GM19240 (cell line): ENCODE results near the gene RAB35.

Experiments
- DNase-seq: peaks from one replicate; pipeline ENCODE4 v3.0.0; 2011; ENCODE audit warnings: low spot score; ENCODE audit not compliant: insufficient read length

The RAB35 gene

DNA sequence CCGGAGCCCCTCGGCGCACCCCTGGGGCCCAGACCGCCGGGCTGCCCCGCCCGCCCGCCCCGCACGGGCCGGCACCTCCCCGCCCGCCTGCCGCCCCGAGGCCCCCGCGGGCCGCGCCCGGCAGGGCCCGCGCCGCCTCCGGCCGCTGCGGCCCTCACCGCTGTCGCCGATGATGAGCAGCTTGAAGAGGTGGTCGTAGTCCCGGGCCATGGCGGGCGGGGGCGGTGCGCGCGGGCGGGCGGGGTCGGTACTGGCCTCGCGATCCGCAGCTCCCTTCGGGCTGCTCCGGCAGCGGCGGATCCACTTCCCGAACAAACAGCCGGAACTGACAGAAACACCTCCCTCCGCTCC, at the start of gene RAB35:
Gene RAB35, minus strand, starts transcription at position 313 of the 351 bp plus-strand sequence. Its CDS starts 103 bp downstream, at position 210.
- no peak for DNase-seq

GRCh38 chr12:120164293-120164692, 47.7 kb upstream of the RAB35 start:
- DNase-seq = no peak

DNA sequence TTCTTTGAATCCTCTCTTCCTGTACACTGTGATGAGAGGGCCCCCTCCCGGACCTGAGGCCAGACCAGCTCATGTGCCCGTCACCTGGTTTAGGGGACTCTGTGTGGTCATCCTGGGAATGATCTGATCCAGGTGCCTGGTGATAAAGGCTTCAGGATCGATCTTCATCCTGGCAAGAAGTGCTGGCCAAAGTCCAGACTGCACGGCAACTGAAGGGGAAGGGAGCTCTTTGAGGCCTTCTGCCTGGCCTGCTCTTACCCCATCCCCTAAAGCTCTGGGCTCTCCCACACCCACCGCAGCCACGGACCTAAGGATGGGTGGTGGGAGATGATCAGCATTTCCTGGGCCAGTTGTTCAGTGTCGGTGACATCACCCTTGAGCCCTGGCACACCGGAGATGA, 46.2 kb upstream of the RAB35 start:
- no peak for DNase-seq

DNA sequence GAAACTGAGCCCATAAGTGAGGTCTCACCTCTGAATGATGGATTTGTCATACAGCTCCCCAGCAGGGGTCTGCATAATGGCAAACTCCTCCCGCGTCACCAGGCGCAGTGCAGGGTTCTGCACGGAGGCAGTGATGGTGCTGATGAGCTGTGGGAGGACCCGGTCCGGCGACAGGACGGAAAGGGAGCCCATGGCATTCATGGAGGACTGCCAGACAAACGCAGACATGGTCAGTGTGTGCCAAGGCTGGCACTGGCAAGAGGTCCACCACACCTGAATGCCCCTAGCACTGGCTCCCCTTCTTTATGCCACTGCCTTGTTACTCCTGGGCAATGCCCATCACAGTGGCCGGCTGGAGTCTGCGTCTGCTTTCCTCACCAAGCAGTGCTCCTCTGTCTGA, 45.3 kb upstream of the RAB35 start:
- no peak for DNase-seq

DNA sequence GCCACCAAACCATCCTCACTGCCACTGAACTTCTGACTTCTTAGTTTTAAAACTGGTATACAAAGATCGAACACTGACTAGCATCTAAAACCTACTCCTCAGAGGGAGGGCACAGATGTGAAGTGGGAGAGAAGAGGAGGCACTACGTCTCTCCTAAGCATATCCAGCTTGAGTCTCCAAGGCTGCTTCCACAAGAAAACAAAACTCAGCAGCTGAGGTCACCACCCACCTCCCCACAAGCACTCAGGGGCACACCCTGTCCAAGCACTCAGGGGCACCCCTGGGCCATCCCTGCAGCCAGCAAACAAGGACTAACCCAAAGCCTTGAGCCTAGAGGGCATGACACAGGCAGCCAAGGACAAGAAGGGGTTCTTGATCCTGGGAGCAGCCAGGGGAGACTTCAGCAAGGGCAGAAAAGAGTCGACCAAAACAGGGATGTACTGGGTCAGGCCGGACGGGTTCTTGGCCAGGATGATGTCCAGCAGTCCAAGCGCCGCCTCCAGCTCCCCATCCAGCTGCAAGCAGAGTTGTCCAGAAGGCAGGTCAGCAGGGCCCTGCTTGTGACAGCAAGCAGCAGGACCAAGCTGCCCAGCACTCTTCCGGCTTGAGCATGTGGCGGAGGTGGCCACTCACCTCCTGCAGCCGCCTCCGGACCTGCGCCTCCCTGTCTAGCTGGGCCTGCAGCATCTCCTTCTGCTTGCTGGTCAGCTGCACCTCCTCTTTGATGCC, 43.1 kb upstream of the RAB35 start:
- DNase-seq = no peak

DNA sequence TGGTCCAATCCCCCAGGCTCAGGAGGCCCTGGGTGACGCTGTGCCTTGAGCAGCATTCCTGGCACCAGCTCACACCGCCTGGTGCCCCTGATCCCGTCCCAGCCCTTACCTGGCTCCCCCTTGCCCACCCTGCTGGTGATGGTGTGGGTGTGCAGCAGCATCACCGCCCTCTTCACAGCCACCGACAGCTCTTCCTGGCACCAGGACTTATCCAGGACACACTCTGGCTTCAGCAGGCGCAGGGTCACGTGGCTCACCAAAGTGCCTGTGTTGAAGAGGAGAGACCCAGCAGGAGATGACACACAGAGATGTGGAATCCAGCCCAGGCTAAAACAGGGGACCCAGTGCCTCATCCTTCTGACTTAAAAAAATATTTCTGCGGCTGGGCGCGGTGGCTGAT, 41.8 kb upstream of the RAB35 start:
- no peak for DNase-seq

GRCh38 chr12:120157678-120158077, 41.1 kb upstream of the RAB35 start:
- DNase-seq = no peak

GRCh38 chr12:120156315-120157259, 40.0 kb upstream of the RAB35 start:
- no peak for DNase-seq

- no peak for DNase-seq
Observed at GRCh38 chr12:120155072-120155471, 38.5 kb upstream of the RAB35 start.

- no peak for DNase-seq
Observed at GRCh38 chr12:120150919-120151525, 34.5 kb upstream of the RAB35 start.

GRCh38 chr12:120148011-120148410, 31.5 kb upstream of the RAB35 start:
- no peak for DNase-seq

DNA sequence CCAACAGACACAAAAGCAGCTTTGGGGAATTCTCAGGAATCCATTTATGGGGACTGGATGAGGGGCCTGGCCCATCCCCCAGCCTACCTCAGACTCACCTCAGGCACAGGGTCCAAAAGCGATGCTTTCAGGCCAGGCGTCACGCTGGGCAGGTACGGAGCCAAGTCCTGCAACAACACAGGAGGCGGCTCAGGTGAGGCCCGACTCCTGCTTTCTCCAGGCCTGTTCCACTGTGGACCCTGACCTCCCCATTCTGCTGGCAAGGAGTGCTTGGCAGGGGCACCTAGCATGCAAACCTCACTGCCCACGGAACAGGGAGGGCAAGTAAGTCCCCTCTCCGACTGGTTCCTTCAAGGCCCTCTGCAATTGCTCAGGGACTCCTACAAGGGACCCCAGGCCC, 28.6 kb upstream of the RAB35 start:
- no peak for DNase-seq

- no peak for DNase-seq
Observed at GRCh38 chr12:120144215-120144614, 27.7 kb upstream of the RAB35 start.

DNA sequence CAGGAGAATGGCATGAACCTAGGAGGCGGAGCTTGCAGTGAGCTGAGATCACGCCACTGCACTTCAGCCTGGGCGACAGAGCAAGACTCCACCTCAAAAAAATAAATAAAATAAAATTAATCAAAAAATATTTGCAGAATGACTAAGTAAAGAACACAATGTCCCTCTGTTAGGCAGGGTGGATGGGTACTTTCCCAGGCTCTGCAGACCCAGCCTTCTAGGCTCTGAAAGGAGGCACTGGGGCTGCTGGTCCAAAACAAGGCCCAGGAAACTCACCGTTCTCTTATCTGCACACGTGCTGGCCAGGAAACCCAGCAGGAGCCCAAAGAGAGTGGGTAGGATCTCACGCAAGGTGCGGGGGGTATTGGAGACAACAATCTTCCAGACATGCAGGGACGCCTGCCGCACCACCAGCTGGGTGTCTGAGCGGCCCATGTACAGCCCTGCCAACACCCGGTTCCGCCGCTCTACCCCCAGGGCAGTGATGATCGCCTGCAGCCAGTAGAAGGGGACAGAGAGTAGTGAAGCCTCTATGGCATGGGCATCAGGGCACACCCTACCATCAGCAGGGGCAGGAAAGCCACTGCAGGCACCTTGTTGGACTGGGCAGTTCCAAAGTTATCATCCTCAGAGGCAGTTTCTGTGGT, 25.8 kb upstream of the RAB35 start:
- DNase-seq = no peak

GRCh38 chr12:120141336-120141735, 24.8 kb upstream of the RAB35 start:
- DNase-seq = no peak

- DNase-seq = no peak
Observed at GRCh38 chr12:120140603-120141002, 24.1 kb upstream of the RAB35 start.

DNA sequence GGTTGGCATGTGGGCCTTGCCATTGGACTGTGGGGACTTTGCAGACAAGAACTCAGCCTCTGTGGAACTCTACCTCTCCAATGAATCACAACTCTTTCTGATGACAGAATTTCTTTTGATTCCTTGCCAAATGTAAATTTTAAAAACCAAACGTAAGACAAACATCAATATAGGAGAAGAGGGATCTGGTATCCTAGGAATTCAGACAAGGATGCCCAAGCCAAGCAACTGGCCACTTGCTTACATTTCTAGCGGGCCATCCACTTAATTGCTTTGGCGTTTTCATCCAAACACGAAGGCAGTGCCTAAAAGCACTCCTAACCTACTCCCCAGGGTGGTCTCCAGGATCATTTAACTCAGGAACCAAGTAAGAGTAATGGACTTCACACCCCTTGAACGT, 23.4 kb upstream of the RAB35 start:
- no peak for DNase-seq

DNA sequence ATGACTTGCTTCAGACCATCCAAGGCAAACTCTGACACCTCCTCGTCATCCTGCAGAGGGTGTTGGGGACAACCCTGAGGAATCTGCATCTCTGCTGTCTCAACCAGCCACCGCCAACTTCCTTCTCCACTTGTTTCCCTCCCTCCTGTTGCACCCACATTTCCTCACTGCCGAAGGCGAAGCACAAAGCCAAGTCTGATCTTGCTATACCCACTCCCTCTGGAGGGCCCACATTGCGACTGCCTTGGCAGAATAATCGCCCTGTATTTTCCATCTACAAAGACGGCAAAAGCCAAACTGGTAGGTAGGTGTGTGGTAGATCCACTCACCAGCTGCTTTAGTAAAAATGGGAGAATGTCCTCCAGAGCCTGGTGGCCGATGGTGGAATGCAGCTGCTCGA, 21.8 kb upstream of the RAB35 start:
- no peak for DNase-seq

- no peak for DNase-seq
Observed at GRCh38 chr12:120137833-120138232, 21.3 kb upstream of the RAB35 start.

DNA sequence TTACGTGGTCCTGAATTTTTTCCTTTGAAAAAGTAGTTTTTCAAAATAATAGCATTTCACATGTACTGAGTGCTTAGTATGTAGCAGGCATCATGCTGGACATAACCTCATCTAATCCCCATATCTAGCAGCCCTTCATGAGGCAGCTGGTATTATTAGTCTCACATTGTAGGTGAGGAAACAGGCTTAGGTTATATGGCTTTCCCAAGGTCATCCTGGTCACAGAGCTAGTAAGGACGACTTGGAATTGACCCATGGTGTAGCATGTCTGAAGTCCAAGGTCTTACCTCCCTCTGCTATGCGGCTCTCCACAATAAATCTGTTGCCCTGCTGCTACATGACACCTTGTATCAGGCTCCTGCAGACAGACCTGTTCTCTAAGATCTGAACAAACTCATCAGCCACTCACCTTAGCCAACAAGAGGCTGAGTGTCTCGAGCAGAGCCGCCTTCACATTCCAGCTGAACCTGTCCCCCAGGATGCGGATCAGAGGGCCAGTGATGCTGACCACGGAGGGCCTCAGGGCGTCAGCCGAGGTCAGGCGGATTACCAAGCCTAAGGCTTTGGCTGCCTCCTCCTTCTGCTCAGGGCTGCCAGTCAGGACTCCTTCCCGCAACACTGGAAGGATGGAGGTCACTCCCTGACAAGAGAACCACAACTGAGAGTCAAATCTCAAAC, 19.7 kb upstream of the RAB35 start:
- DNase-seq = no peak

DNA sequence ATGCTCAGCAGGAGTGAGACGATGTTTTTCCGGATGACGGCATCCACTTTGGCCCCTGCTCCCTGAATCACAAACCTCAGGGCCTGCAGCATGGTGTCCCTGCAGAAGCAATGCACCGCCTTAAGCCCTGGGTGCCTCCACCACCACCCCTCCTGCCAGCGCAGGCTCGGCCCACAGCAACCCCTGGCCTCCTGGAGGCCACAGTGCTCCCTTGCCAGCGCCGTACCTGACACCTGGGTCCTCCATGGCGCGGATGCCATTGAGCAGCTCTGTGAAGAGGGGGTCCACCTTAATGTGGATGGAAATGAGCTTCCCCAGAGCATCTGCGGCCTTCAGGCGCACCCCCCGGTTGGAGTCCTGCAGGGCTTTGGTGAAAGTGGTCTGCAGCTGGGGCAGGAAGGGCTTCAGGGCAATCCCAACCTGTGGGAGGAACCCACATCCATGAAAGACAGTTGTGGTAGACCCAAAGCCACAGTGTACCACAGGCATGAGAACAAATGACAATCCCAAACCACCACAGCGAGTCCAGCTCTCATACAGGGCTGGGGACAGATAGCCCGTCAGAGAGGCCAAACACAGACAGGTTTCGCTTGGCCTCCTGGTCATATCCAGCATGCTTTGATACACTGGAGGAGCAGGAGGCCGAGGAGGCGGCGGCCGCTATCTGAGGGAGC, 17.9 kb upstream of the RAB35 start:
- no peak for DNase-seq
